ELF-1 (cell line): ENCODE measurements around the gene SYTL2.
A peak's percentile ranks its signal among the peaks of the same experiment; 100 is the strongest.
"Not testable (repeated sequence)": the region's sequence is repeated elsewhere in the genome, so short reads cannot be mapped to it uniquely, and the experiment has no call there.

Source experiments
- DNase-seq: peaks from one replicate; pipeline ENCODE4 v3.0.0-alpha.2; 2016; ENCODE audit warnings: low read depth, low spot score

SYTL2 gene

GRCh38 chr11:85656777-85657176, 154.2 kb downstream of the SYTL2 start:
- no peak for DNase-seq

- DNase-seq = not testable (repeated sequence)
These were observed 156.6 kb downstream of the SYTL2 start for GRCh38 chr11:85654343-85654742.

GRCh38 chr11:85652786-85653447, 158.0 kb downstream of the SYTL2 start:
- DNase-seq = no peak

- DNase-seq = no peak
These were observed 159.8 kb downstream of the SYTL2 start for GRCh38 chr11:85651118-85651517.

GRCh38 chr11:85647604-85648299, 163.2 kb downstream of the SYTL2 start, which contains the start of gene TMEM126A:
Gene TMEM126A, plus strand, starts transcription at chr11:85647967. Its CDS starts 2,289 bp downstream, at chr11:85650256.
- peak; percentile 95 for DNase-seq

- no peak for DNase-seq
These were observed 163.9 kb downstream of the SYTL2 start for GRCh38 chr11:85647078-85647477.
